Cardiac septum (tissue), 1 donor: ENCODE data around the gene TNFRSF6B. TPM values are rescaled to one million over a fixed set of nuclear protein-coding genes. Genes with fewer than 3 reads are reported as not detected.
A peak's percentile ranks its signal among the peaks of the same experiment; 100 is the strongest.
"Not testable (repeated sequence)": the region's sequence is repeated elsewhere in the genome, so short reads cannot be mapped to it uniquely, and the experiment has no call there.

Experiments used
- DNase-seq: peaks from one replicate; pipeline ENCODE4 v3.0.0-alpha.2; 2020; ENCODE audit warnings: low spot score
- intact Hi-C: fragments of 100-400 bp; cut with DNase I; formaldehyde crosslinking; loops from one replicate; pipeline ENCODE4 v1.14.0; 2022
- total RNA-seq: library from RNA; stranded (reverse); fragmentation: NEBNext Ultra II Directional; extraction: Animal tissue kit (Norgen Biotek cat#: 25700); gene quantifications from one replicate; pipeline ENCODE4 v1.2.1, GENCODE V29; 2021
- donor health status: DM: no; HTN: no; CAD: no.

The TNFRSF6B gene
- total RNA-seq, 1 donor from 2014 or later = not detected

GRCh38 chr20:63703976-63704748, 7.7 kb downstream of the TNFRSF6B start:
- no peak for DNase-seq
- intact Hi-C loops = no loop called here

- intact Hi-C loops = no loop called here
- DNase-seq = no peak
Observed at GRCh38 chr20:63704749-63705117, 8.3 kb downstream of the TNFRSF6B start.

GRCh38 chr20:63705232-63706026, 9.0 kb downstream of the TNFRSF6B start:
- DNase-seq = no peak
- intact Hi-C loops = no loop called here

- intact Hi-C loops = no loop called here
- no peak for DNase-seq
Observed at GRCh38 chr20:63706027-63706695, 9.7 kb downstream of the TNFRSF6B start.

GRCh38 chr20:63706852-63707557, 10.6 kb downstream of the TNFRSF6B start:
- intact Hi-C loops = no loop called here
- peak; percentile 76 for DNase-seq

- DNase-seq = peak; percentile 96
- intact Hi-C loops = loop anchor here (2.0 kb wide), 1 partner anchor 49 kb away; the partner anchor contains the start of gene RTEL1
Observed at GRCh38 chr20:63707558-63708300, 11.3 kb downstream of the TNFRSF6B start, which contains the start of the genes ARFRP1 and ZGPAT. ARFRP1 (minus strand) TSS chr20:63707976; CDS start chr20:63707091, 885 bp downstream. ZGPAT (plus strand) TSS chr20:63708039; CDS start chr20:63708581, 542 bp downstream.

- intact Hi-C loops = loop anchor here (2.0 kb wide), 1 partner anchor 50 kb away; the partner anchor contains the start of gene RTEL1
- DNase-seq = peak; percentile 68
Observed at GRCh38 chr20:63708301-63709148, 12.1 kb downstream of the TNFRSF6B start.

- DNase-seq = no peak
- intact Hi-C loops = loop anchor here (2.0 kb wide), 1 partner anchor 50 kb away; the partner anchor contains the start of gene RTEL1
Observed at GRCh38 chr20:63709149-63709527, 12.7 kb downstream of the TNFRSF6B start.

- no peak for DNase-seq
- intact Hi-C loops = no loop called here
Observed at GRCh38 chr20:63711085-63711645, 14.7 kb downstream of the TNFRSF6B start.

- intact Hi-C loops = no loop called here
- no peak for DNase-seq
Observed at GRCh38 chr20:63712191-63712590, 15.7 kb downstream of the TNFRSF6B start.

- intact Hi-C loops = no loop called here
- no peak for DNase-seq
Observed at GRCh38 chr20:63714858-63715257, 18.4 kb downstream of the TNFRSF6B start.

- no peak for DNase-seq
- intact Hi-C loops = no loop called here
Observed at GRCh38 chr20:63718996-63719395, 22.5 kb downstream of the TNFRSF6B start.

- intact Hi-C loops, DNase-seq: not testable (repeated sequence)
Observed at GRCh38 chr20:63722967-63723622, 26.6 kb downstream of the TNFRSF6B start.

GRCh38 chr20:63730189-63730733, 33.8 kb downstream of the TNFRSF6B start:
- intact Hi-C loops, DNase-seq: not testable (repeated sequence)

GRCh38 chr20:63731410-63731809, 35.0 kb downstream of the TNFRSF6B start:
- intact Hi-C loops = no loop called here
- no peak for DNase-seq
